Liver (tissue), 9 donors: ENCODE results near the gene CEP350. TPM values are rescaled to one million over a fixed set of nuclear protein-coding genes. Genes with fewer than 3 reads are reported as not detected.
A peak's percentile ranks its signal among the peaks of the same experiment; 100 is the strongest.

Experiments used
- DNase-seq: peaks from one replicate; pipeline ENCODE4 v3.0.0-alpha.2; 2017; ENCODE audit warnings: low spot score
- H3K27ac ChIP-seq, 2 donors: one replicate each; pipeline ENCODE4 v1.7.0; 2013; ENCODE audit warnings: inconsistent platforms in 2 of 2, low read length in 2 of 2, control low read depth in 1 of 2, low read depth in 1 of 2, mild to moderate bottlenecking in 1 of 2
- H3K27me3 ChIP-seq, 4 donors: one replicate each; pipeline versions ENCODE4 v1.6.1 to v1.7.0; 2013; ENCODE audit warnings: low read length in 3 of 4, inconsistent platforms in 1 of 4, mild to moderate bottlenecking in 1 of 4, moderate library complexity in 1 of 4; ENCODE audit not compliant: control insufficient read depth in 4 of 4, insufficient read depth in 4 of 4
- H3K36me3 ChIP-seq, 4 donors: one replicate each; pipeline versions ENCODE4 v1.6.1 to v1.7.0; 2013; ENCODE audit warnings: low read length in 3 of 4, mild to moderate bottlenecking in 3 of 4, low read depth in 1 of 4, moderate library complexity in 1 of 4; ENCODE audit not compliant: control insufficient read depth in 4 of 4, insufficient read depth in 3 of 4
- H3K4me1 ChIP-seq, 4 donors: one replicate each; pipeline versions ENCODE4 v1.6.1 to v1.7.0; 2013; ENCODE audit warnings: low read length in 3 of 4, mild to moderate bottlenecking in 3 of 4, moderate library complexity in 1 of 4; ENCODE audit not compliant: control insufficient read depth in 4 of 4, insufficient read depth in 4 of 4
- H3K4me3 ChIP-seq, 3 donors: one replicate each; pipeline versions ENCODE4 v1.6.1 to v1.7.0; 2013; ENCODE audit warnings: low read length in 3 of 3, control low read depth in 1 of 3, low read depth in 1 of 3, mild to moderate bottlenecking in 1 of 3
- H3K9ac ChIP-seq, 2 donors: one replicate each; pipeline ENCODE4 v1.7.0; 2013; ENCODE audit warnings: low read length in 2 of 2, mild to moderate bottlenecking in 2 of 2, moderate library complexity in 2 of 2, control low read depth in 1 of 2, low read depth in 1 of 2
- H3K9me3 ChIP-seq, 4 donors: one replicate each; pipeline versions ENCODE4 v1.6.1 to v1.7.0; 2013; ENCODE audit warnings: low read length in 3 of 4; ENCODE audit not compliant: control insufficient read depth in 4 of 4
- CTCF ChIP-seq: fragments of 150-350 bp; IDR thresholded peaks from 2 replicates; pipeline ENCODE4 v1.5.1; 2017; ENCODE audit warnings: improper control_type of control experiment, low read depth, low read length; ENCODE audit not compliant: missing input control
- EGR1 ChIP-seq, 2 donors: IDR thresholded peaks; 2 replicates each; pipeline ENCODE4 v1.6.1; 2016 to 2018; ENCODE audit warnings: antibody characterized with exemption in 2 of 2, low read depth in 2 of 2
- GABPA ChIP-seq, 2 donors: IDR thresholded peaks in 1 of 2; conservative IDR thresholded peaks in 1 of 2; 2 replicates each; pipeline ENCODE4 v1.6.1; 2016; ENCODE audit warnings: antibody characterized with exemption in 2 of 2, mild to moderate bottlenecking in 1 of 2, moderate library complexity in 1 of 2
- HNF4A ChIP-seq, 2 donors: conservative IDR thresholded peaks; 2 replicates each; pipeline ENCODE4 v1.6.1; 2016; ENCODE audit warnings: antibody characterized with exemption in 2 of 2, mild to moderate bottlenecking in 2 of 2
- HNF4G ChIP-seq: IDR thresholded peaks from 2 replicates; pipeline ENCODE4 v1.6.1; 2016; ENCODE audit warnings: antibody characterized with exemption
- JUND ChIP-seq, 2 donors: IDR thresholded peaks; 2 replicates each; pipeline ENCODE4 v1.6.1; 2016; ENCODE audit warnings: antibody characterized with exemption in 2 of 2
- NR2F2 ChIP-seq: IDR thresholded peaks from 2 replicates; pipeline ENCODE4 v1.6.1; 2016; ENCODE audit warnings: antibody characterized with exemption
- RAD21 ChIP-seq, 2 donors: IDR thresholded peaks; 2 replicates each; pipeline ENCODE4 v1.6.1; 2016; ENCODE audit warnings: antibody characterized with exemption in 2 of 2, mild to moderate bottlenecking in 2 of 2
- REST ChIP-seq: IDR thresholded peaks from 2 replicates; pipeline ENCODE4 v1.6.1; 2016; ENCODE audit warnings: antibody characterized with exemption, mild to moderate bottlenecking
- RXRA ChIP-seq, 2 donors: IDR thresholded peaks; 2 replicates each; pipeline ENCODE4 v1.6.1; 2017 to 2018; ENCODE audit warnings: antibody characterized with exemption in 2 of 2, mild to moderate bottlenecking in 1 of 2
- SP1 ChIP-seq: IDR thresholded peaks from 2 replicates; pipeline ENCODE4 v1.6.1; 2018; ENCODE audit warnings: antibody characterized with exemption, mild to moderate bottlenecking
- TAF1 ChIP-seq: conservative IDR thresholded peaks from 2 replicates; pipeline ENCODE4 v1.6.1; 2016; ENCODE audit warnings: antibody characterized with exemption, mild to moderate bottlenecking
- YY1 ChIP-seq: IDR thresholded peaks from 2 replicates; pipeline ENCODE4 v1.6.1; 2016; ENCODE audit warnings: antibody characterized with exemption, mild to moderate bottlenecking
- ZBTB33 ChIP-seq: IDR thresholded peaks from 2 replicates; pipeline ENCODE4 v1.6.1; 2016; ENCODE audit warnings: antibody characterized with exemption
- WGBS: extraction: QIAGEN DNeasy Blood & Tissue Kit; methylation state at CpG from one replicate; pipeline ENCODE4 v1.1.7; 2013; 5-methylcytosine and 5-hydroxymethylcytosine counted together
- polyA plus RNA-seq, 2 donors: library from polyadenylated mRNA; stranded (reverse) in 1 of 2; unstranded in 1 of 2; fragments of 200-250 nt in 1 of 2; fragments of >200 nt in 1 of 2; fragmentation: Nextera tagmentation in 1 of 2; extraction: Ambion mirVana in 1 of 2; gene quantifications; one replicate each; pipeline versions ENCODE4 v1.2.1 to v1.2.3, GENCODE V29; 2013 to 2015
- total RNA-seq, 2 donors: library from RNA; depleted of rRNA; stranded (reverse); fragments of >200 nt; gene quantifications; one replicate each; pipeline ENCODE4 v1.2.3, GENCODE V29; 2014
- donor health status: healthy.
- donor health status: healthy.
- donor health status: healthy.
- donor health status: healthy.
- donor health status: healthy.

CEP350 gene
- total and polyA plus RNA-seq, 4 donors = 4.5 to 49.0 (median 18.9) TPM

GRCh38 chr1:180094705-180095295 lies 140.2 kb downstream of the CEP350 start:
- H3K4me3 ChIP-seq = no peak overlapping the region
- no peak for DNase-seq
- TF ChIP-seq ZBTB33 (no peak), EGR1 (IDR thresholded peaks at IDR 0.05; ENCODE audit: low read depth in 2 of 2) (no peak), REST (no peak), SP1 (no peak), JUND (IDR thresholded peaks at IDR 0.05) (no peak), YY1 (no peak), RXRA (IDR thresholded peaks at IDR 0.05) (no peak), RAD21 (IDR thresholded peaks at IDR 0.05) (no peak), HNF4G (no peak), CTCF (no peak), TAF1 (no peak), GABPA (IDR thresholded peaks at IDR 0.05 in 1 of 2, conservative IDR thresholded peaks at IDR 0.05 in 1 of 2) (no peak), NR2F2 (no peak)
- H3K4me1 ChIP-seq = peaks cover 0 to 2% (median 0%) of the 10 kb centered on the region in 4 donors
- H3K27ac ChIP-seq = no peak overlapping the region
- no peak overlapping the region for H3K9ac ChIP-seq
- no peaks in the 10 kb centered on the region for H3K9me3 ChIP-seq
- no peaks in the 10 kb centered on the region for H3K27me3 ChIP-seq
- H3K36me3 ChIP-seq = peaks cover 9 to 56% (median 36%) of the 10 kb centered on the region in 4 donors
- WGBS = 95% methylated on average over 3 of the region's 3 CpGs

- Histone ChIP-seq H3K4me1 (peaks cover 0 to 2% (median 0%) of the 10 kb centered on the region in 4 donors), H3K36me3 (peaks cover 6 to 47% (median 33%) of the 10 kb centered on the region in 4 donors), H3K9ac (no peak overlapping the region), H3K27ac (no peak overlapping the region), H3K4me3 (no peak overlapping the region), H3K27me3 (no peaks in the 10 kb centered on the region), H3K9me3 (no peaks in the 10 kb centered on the region)
- 63% methylated on average over 4 of the region's 4 CpGs for WGBS
- TF ChIP-seq SP1 (peak; percentile 8), RXRA (IDR thresholded peaks at IDR 0.05) (peak in 1 of 2 donors; percentile 46), EGR1 (IDR thresholded peaks at IDR 0.05; ENCODE audit: low read depth in 2 of 2) (no peak), CTCF (no peak), HNF4A (conservative IDR thresholded peaks at IDR 0.05) (peak; percentile 66 to 82), HNF4G (peak; percentile 27), REST (no peak)
- DNase-seq = no peak
Measured at GRCh38 chr1:180096584-180097325, 142.1 kb downstream of the CEP350 start.
